ENCODE measurements around the gene LOXL3. TPM values are rescaled to one million over a fixed set of nuclear protein-coding genes. Genes with fewer than 3 reads are reported as not detected.

Gene LOXL3
- total RNA-seq, 3 donors from 2014 or later (not counting 1 experiment from before 2014, with no cell fraction given) = 0.43 to 2.0 (median 0.93) TPM

GRCh38 chr2:74572178-74572925 lies 18.6 kb upstream of the LOXL3 start:
- Histone ChIP-seq H3K36me3 (ENCODE audit: control insufficient read depth, insufficient read depth, low read length) (no peaks in the 10 kb centered on the region), H3K27ac (ENCODE audit: low read length) (no peak overlapping the region), H3K4me1 (ENCODE audit: control insufficient read depth, insufficient read depth, low read length) (no peaks in the 10 kb centered on the region), H3K9me3 (ENCODE audit: control insufficient read depth, insufficient read depth, low read length) (no peaks in the 10 kb centered on the region), H3K27me3 (ENCODE audit: control insufficient read depth, insufficient read depth, low read length) (no peaks in the 10 kb centered on the region), H3K4me3 (ENCODE audit: low read length) (no peak overlapping the region)
- Mint-ChIP-seq H3K4me1 (peaks cover 13 to 15% of the 10 kb centered on the region in 2 donors), H3K27ac (no peak overlapping the region), H3K4me3 (no peak overlapping the region), H3K36me3 (no peaks in the 10 kb centered on the region), H3K9me3 (no peaks in the 10 kb centered on the region), H3K27me3 (ENCODE audit: low read depth in 2 of 2) (peaks cover 18% of the 10 kb centered on the region in 2 donors)
- intact Hi-C loops (cut with micrococcal nuclease) = no loop called here
- no peak for ATAC-seq
- WGBS (ENCODE audit: insufficient coverage) = 87% methylated on average over 3 of the region's 3 CpGs
- DNase-seq = no peak
- no peak for TF ChIP-seq CTCF (IDR thresholded peaks at IDR 0.05)

GRCh38 chr2:74571058-74571457 lies 17.3 kb upstream of the LOXL3 start:
- no peaks in the 10 kb centered on the region for H3K36me3 ChIP-seq (ENCODE audit: control insufficient read depth, insufficient read depth, low read length)
- no peaks in the 10 kb centered on the region for H3K9me3 ChIP-seq (ENCODE audit: control insufficient read depth, insufficient read depth, low read length)
- Mint-ChIP-seq H3K27ac (no peak overlapping the region), H3K9me3 (no peaks in the 10 kb centered on the region), H3K4me3 (no peak overlapping the region), H3K36me3 (no peaks in the 10 kb centered on the region), H3K27me3 (ENCODE audit: low read depth in 2 of 2) (peaks cover 14 to 15% of the 10 kb centered on the region in 2 donors), H3K4me1 (peaks cover 13 to 15% of the 10 kb centered on the region in 2 donors)
- no peaks in the 10 kb centered on the region for H3K4me1 ChIP-seq (ENCODE audit: control insufficient read depth, insufficient read depth, low read length)
- no peaks in the 10 kb centered on the region for H3K27me3 ChIP-seq (ENCODE audit: control insufficient read depth, insufficient read depth, low read length)
- no peak for TF ChIP-seq CTCF (IDR thresholded peaks at IDR 0.05)
- DNase-seq (no peak), ATAC-seq (no peak)
- H3K27ac ChIP-seq (ENCODE audit: low read length) = no peak overlapping the region
- WGBS (ENCODE audit: insufficient coverage) = 47% methylated on average over 1 of the region's 1 CpG
- H3K4me3 ChIP-seq (ENCODE audit: low read length) = no peak overlapping the region
- intact Hi-C loops (cut with micrococcal nuclease) = no loop called here

GRCh38 chr2:74569686-74570085 lies 15.9 kb upstream of the LOXL3 start:
- ATAC-seq = no peak
- Histone ChIP-seq H3K27ac (ENCODE audit: low read length) (no peak overlapping the region), H3K4me3 (ENCODE audit: low read length) (no peak overlapping the region), H3K27me3 (ENCODE audit: control insufficient read depth, insufficient read depth, low read length) (no peaks in the 10 kb centered on the region), H3K36me3 (ENCODE audit: control insufficient read depth, insufficient read depth, low read length) (no peaks in the 10 kb centered on the region), H3K9me3 (ENCODE audit: control insufficient read depth, insufficient read depth, low read length) (no peaks in the 10 kb centered on the region), H3K4me1 (ENCODE audit: control insufficient read depth, insufficient read depth, low read length) (no peaks in the 10 kb centered on the region)
- Mint-ChIP-seq H3K4me1 (peaks cover 11 to 13% of the 10 kb centered on the region in 2 donors), H3K9me3 (no peaks in the 10 kb centered on the region), H3K36me3 (no peaks in the 10 kb centered on the region), H3K4me3 (no peak overlapping the region), H3K27me3 (ENCODE audit: low read depth in 2 of 2) (peaks cover 18 to 20% of the 10 kb centered on the region in 2 donors), H3K27ac (no peak overlapping the region)
- DNase-seq = no peak
- WGBS (ENCODE audit: insufficient coverage) = 100% methylated on average over 1 of the region's 1 CpG
- intact Hi-C loops (cut with micrococcal nuclease) = no loop called here
- no peak for TF ChIP-seq CTCF (IDR thresholded peaks at IDR 0.05)

GRCh38 chr2:74567881-74568280 lies 14.1 kb upstream of the LOXL3 start:
- intact Hi-C loops (cut with micrococcal nuclease) = no loop called here
- Mint-ChIP-seq H3K4me1 (no peaks in the 10 kb centered on the region), H3K9me3 (no peaks in the 10 kb centered on the region), H3K27me3 (ENCODE audit: low read depth in 2 of 2) (peaks cover 25 to 30% of the 10 kb centered on the region in 2 donors), H3K36me3 (no peaks in the 10 kb centered on the region), H3K4me3 (no peak overlapping the region), H3K27ac (no peak overlapping the region)
- Histone ChIP-seq H3K4me3 (ENCODE audit: low read length) (no peak overlapping the region), H3K9me3 (ENCODE audit: control insufficient read depth, insufficient read depth, low read length) (no peaks in the 10 kb centered on the region), H3K27ac (ENCODE audit: low read length) (no peak overlapping the region), H3K36me3 (ENCODE audit: control insufficient read depth, insufficient read depth, low read length) (no peaks in the 10 kb centered on the region), H3K4me1 (ENCODE audit: control insufficient read depth, insufficient read depth, low read length) (no peaks in the 10 kb centered on the region), H3K27me3 (ENCODE audit: control insufficient read depth, insufficient read depth, low read length) (no peaks in the 10 kb centered on the region)
- no peak for DNase-seq
- WGBS (ENCODE audit: insufficient coverage) = 94% methylated on average over 5 of the region's 5 CpGs
- ATAC-seq = no peak
- TF ChIP-seq CTCF (IDR thresholded peaks at IDR 0.05) = no peak

Data from natural killer cell (primary cell).